ENCODE data around the gene VWA1. TPM values are rescaled to one million over a fixed set of nuclear protein-coding genes. Genes with fewer than 3 reads are reported as not detected.

The VWA1 gene
- total and polyA plus RNA-seq, 2 of the 4 experiments (the other 2 are of a cell fraction), result 1.1 to 6.1 TPM

- ChIA-PET POLR2A (ENCODE audit: unreplicated experiment) (no interaction called here), CTCF (no interaction called here)
- H2BK15ac ChIP-seq (ENCODE audit: low read depth, low read length), result no peak overlapping the region
- H3K9me3 ChIP-seq (ENCODE audit: control insufficient read depth, insufficient read depth, low read length), result no peaks in the 10 kb centered on the region; the same call in none of the 2 replicates
- peaks cover 60% of the 10 kb centered on the region for H3K36me3 ChIP-seq (ENCODE audit: control insufficient read depth, insufficient read depth, low read length)
- no peak overlapping the region for H4K5ac ChIP-seq (ENCODE audit: low read depth, low read length)
- H3K4me2 ChIP-seq (ENCODE audit: low read depth, low read length), result no peak overlapping the region
- no TSS peak for BruUV-seq (replicated peaks)
- H3K27ac ChIP-seq (ENCODE audit: insufficient read depth, low read length), result no peak overlapping the region
- H3K56ac ChIP-seq (ENCODE audit: extremely low read depth, insufficient read depth, low read length), result no peak overlapping the region
- no peaks in the 10 kb centered on the region for H3K4me1 ChIP-seq (ENCODE audit: control insufficient read depth, insufficient read depth, low read length)
- ATAC-seq (ENCODE audit: low read depth) (no peak), DNase-seq (no peak)
- H3K14ac ChIP-seq (replicated peaks; ENCODE audit: low read depth, low read length), result no peak overlapping the region
- H2AFZ ChIP-seq (replicated peaks; ENCODE audit: low read length, poor library complexity), result no peak overlapping the region
- H3K79me1 ChIP-seq (ENCODE audit: low read depth in 1 of 2, low read length in 2 of 2), result peaks cover 3 to 4% of the 10 kb centered on the region in 2 experiments; a peak in 2 of 4 replicates
- no peaks in the 10 kb centered on the region for H4K20me1 ChIP-seq (ENCODE audit: insufficient read depth, low read length)
- no peaks in the 10 kb centered on the region for H3K27me3 ChIP-seq (ENCODE audit: control insufficient read depth, insufficient read depth, low read length)
- H3K4me3 ChIP-seq (ENCODE audit: insufficient read depth, low read depth, low read length), result no peak overlapping the region
- intact Hi-C loops (cut with micrococcal nuclease) (no loop called here), in situ Hi-C loops (cut with MboI; ENCODE audit: low sequenced_read_pairs) (no loop called here), dilution Hi-C loops (cut with HindIII; ENCODE audit: low sequenced_read_pairs, unreplicated experiment) (no loop called here)
- no peak overlapping the region for H3K23ac ChIP-seq (ENCODE audit: low read depth, low read length)
- no peak overlapping the region for H3K18ac ChIP-seq (ENCODE audit: low read depth, low read length)
- TF ChIP-seq MXI1 (IDR thresholded peaks at IDR 0.05; ENCODE audit: borderline replicate concordance, low read depth, low read length) (no peak), BHLHE40 (IDR thresholded peaks at IDR 0.05; ENCODE audit: low read depth, low read length) (no peak), RFX5 (IDR thresholded peaks at IDR 0.05; ENCODE audit: low read depth, low read length) (no peak), CEBPB (IDR thresholded peaks at IDR 0.05; ENCODE audit: low read depth, low read length) (no peak), NFE2L2 (IDR thresholded peaks at IDR 0.05; ENCODE audit: low read depth, low read length) (no peak), SMC3 (IDR thresholded peaks at IDR 0.05; ENCODE audit: low read depth, low read length) (no peak), RAD21 (IDR thresholded peaks at IDR 0.05; ENCODE audit: low read length) (no peak), MAFK (IDR thresholded peaks at IDR 0.05; ENCODE audit: low read depth, low read length) (no peak), POLR2A (IDR thresholded peaks at IDR 0.05; ENCODE audit: low read depth, low read length) (no peak), ELK1 (IDR thresholded peaks at IDR 0.05; ENCODE audit: borderline replicate concordance, low read depth, low read length) (no peak)
- TF ChIP-seq, protein P1, sequence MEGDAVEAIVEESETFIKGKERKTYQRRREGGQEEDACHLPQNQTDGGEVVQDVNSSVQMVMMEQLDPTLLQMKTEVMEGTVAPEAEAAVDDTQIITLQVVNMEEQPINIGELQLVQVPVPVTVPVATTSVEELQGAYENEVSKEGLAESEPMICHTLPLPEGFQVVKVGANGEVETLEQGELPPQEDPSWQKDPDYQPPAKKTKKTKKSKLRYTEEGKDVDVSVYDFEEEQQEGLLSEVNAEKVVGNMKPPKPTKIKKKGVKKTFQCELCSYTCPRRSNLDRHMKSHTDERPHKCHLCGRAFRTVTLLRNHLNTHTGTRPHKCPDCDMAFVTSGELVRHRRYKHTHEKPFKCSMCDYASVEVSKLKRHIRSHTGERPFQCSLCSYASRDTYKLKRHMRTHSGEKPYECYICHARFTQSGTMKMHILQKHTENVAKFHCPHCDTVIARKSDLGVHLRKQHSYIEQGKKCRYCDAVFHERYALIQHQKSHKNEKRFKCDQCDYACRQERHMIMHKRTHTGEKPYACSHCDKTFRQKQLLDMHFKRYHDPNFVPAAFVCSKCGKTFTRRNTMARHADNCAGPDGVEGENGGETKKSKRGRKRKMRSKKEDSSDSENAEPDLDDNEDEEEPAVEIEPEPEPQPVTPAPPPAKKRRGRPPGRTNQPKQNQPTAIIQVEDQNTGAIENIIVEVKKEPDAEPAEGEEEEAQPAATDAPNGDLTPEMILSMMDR (conservative IDR thresholded peaks at IDR 0.05; ENCODE audit: low read depth, low read length), result no peak
- no peaks in the 10 kb centered on the region for H3K9me1 ChIP-seq (ENCODE audit: insufficient read depth, low read length)
- H4K91ac ChIP-seq (ENCODE audit: insufficient read depth, low read depth, low read length), result no peak overlapping the region
- no peak overlapping the region for H3K9ac ChIP-seq (ENCODE audit: low read depth, low read length)
- H2BK20ac ChIP-seq (ENCODE audit: low read depth, low read length), result no peak overlapping the region
- H3K4ac ChIP-seq (ENCODE audit: low read depth, low read length), result no peak overlapping the region
- no peak overlapping the region for H2BK120ac ChIP-seq (ENCODE audit: low read depth, low read length)
- WGBS, 2 experiments (ENCODE audit: extremely low coverage in 2 of 2, insufficient read length in 1 of 2), result 97% methylated on average over 5 of the region's 25 CpGs; no CpG with 5 or more reads in 1 of the 2 experiments
- H2AK9ac ChIP-seq (replicated peaks; ENCODE audit: low read depth, low read length, poor library complexity), result no peak overlapping the region
- no peak overlapping the region for H4K8ac ChIP-seq (ENCODE audit: low read depth in 2 of 2, low read length in 2 of 2)
- H2BK5ac ChIP-seq (ENCODE audit: low read depth, low read length, poor library complexity, severe bottlenecking), result no peak overlapping the region
- H2AK5ac ChIP-seq (ENCODE audit: low read depth, low read length), result no peak overlapping the region
Measured at GRCh38 chr1:1490633-1491230, 55.2 kb downstream of the VWA1 start.

All from IMR-90 (cell line).